GM12878 (cell line): ENCODE measurements around the gene IL1B. TPM values are rescaled to one million over a fixed set of nuclear protein-coding genes. Genes with fewer than 3 reads are reported as not detected.

ENCODE experiments used
- ATAC-seq: fragments of 200-7000 bp; cut with Tn5 transposase; 3 replicates; pipeline ENCODE4 v1.9.1; 2020; ENCODE audit warnings: mild to moderate bottlenecking, moderate library complexity
- BruUV-seq: library from RNA; stranded (reverse); fragments of 400-500 nt; replicated peaks from 2 replicates; lab custom pipeline; 2021; lab: Mats Ljungman, UMichigan
- CTCF ChIA-PET: fragments of 300-600 bp; sonication (Branson Sonifier 250); formaldehyde crosslinking; extraction: SDS; loops from one replicate; lab custom pipeline; 2021; ENCODE audit warnings: inconsistent platforms; lab: Yijun Ruan, JAX
- POLR2A ChIA-PET: fragments of 350-600 bp; formaldehyde crosslinking; extraction: SDS; loops from one replicate; lab custom pipeline; 2021; ENCODE audit warnings: inconsistent platforms; lab: Charles Lee
- RAD21 ChIA-PET: fragments of 300-600 bp; sonication (Branson Sonifier 250); formaldehyde crosslinking; loops from one replicate; lab custom pipeline; 2023; ENCODE audit warnings: antibody characterized with exemption; ENCODE audit not compliant: unreplicated experiment; lab: Charles Lee
- SMC1A ChIA-PET: fragments of 300-600 bp; sonication (Branson Sonifier 250); formaldehyde crosslinking; loops from one replicate; lab custom pipeline; 2023; ENCODE audit not compliant: unreplicated experiment, uncharacterized antibody; lab: Charles Lee
- DNase-seq: peaks from one replicate; pipeline ENCODE4 v3.0.0-alpha.2; 2011; ENCODE audit warnings: low read depth, low spot score
- FAIRE-seq: peaks from 3 replicates; lab custom pipeline; 2011; peaks lifted over from hg19 to GRCh38; lab: Jason Lieb, UNC
- H2AFZ ChIP-seq: 2 replicates; pipeline ENCODE4 v1.6.0; 2011; ENCODE audit warnings: low read depth, low read length, control low read depth; ENCODE audit not compliant: control insufficient read depth
- H3K27ac ChIP-seq: 2 replicates; pipeline ENCODE4 v1.5.1; 2011; ENCODE audit warnings: control low read depth; ENCODE audit not compliant: control insufficient read depth, insufficient read depth
- H3K27me3 ChIP-seq, 2 experiments: replicated peaks in 1 of 2; 2 replicates each; pipeline versions ENCODE4 v1.6.0 to v1.6.1; 2011; ENCODE audit warnings: low read length in 1 of 2; ENCODE audit not compliant: control insufficient read depth in 2 of 2, insufficient read depth in 2 of 2
- H3K36me3 ChIP-seq, 2 experiments: 2 replicates each; pipeline ENCODE4 v1.5.1; 2011; ENCODE audit warnings: low read length in 1 of 2; ENCODE audit not compliant: control insufficient read depth in 2 of 2, insufficient read depth in 2 of 2
- H3K4me1 ChIP-seq: 2 replicates; pipeline ENCODE4 v1.6.1; 2011; ENCODE audit warnings: mild to moderate bottlenecking, low read length, moderate library complexity, mixed read lengths; ENCODE audit not compliant: control insufficient read depth, insufficient read depth
- H3K4me2 ChIP-seq: 2 replicates; pipeline ENCODE4 v1.6.0; 2011; ENCODE audit warnings: control low read depth; ENCODE audit not compliant: control insufficient read depth, insufficient read depth
- H3K4me3 ChIP-seq: fragments of 200-600 bp; sonication (generic); 2 replicates; pipeline ENCODE4 v1.5.1; 2016
- H3K79me2 ChIP-seq: 2 replicates; pipeline ENCODE4 v1.6.0; 2011; ENCODE audit warnings: low read length; ENCODE audit not compliant: control insufficient read depth, insufficient read depth
- H3K9ac ChIP-seq: 2 replicates; pipeline ENCODE4 v1.8.0; 2011; ENCODE audit warnings: low read length, control low read depth, mixed read lengths; ENCODE audit not compliant: control insufficient read depth, insufficient read depth
- H3K9me3 ChIP-seq: replicated peaks from 3 replicates; pipeline ENCODE4 v1.5.1; 2011; ENCODE audit warnings: mild to moderate bottlenecking, low read length; ENCODE audit not compliant: control insufficient read depth, insufficient read depth
- H4K20me1 ChIP-seq: 2 replicates; pipeline ENCODE4 v1.6.0; 2011; ENCODE audit not compliant: control insufficient read depth, insufficient read depth
- BACH1 ChIP-seq: fragments of 450-650 bp; IDR thresholded peaks from 2 replicates; pipeline ENCODE4 v1.6.1; 2017; ENCODE audit warnings: mild to moderate bottlenecking, borderline replicate concordance
- BMI1 ChIP-seq: fragments of 450-650 bp; IDR thresholded peaks from 2 replicates; pipeline ENCODE4 v1.6.1; 2016; ENCODE audit warnings: mild to moderate bottlenecking, moderate library complexity, borderline replicate concordance
- ETV6 ChIP-seq, 2 experiments: fragments of 450-650 bp in 1 of 2; IDR thresholded peaks in 1 of 2; conservative IDR thresholded peaks in 1 of 2; 2 replicates each; pipeline ENCODE4 v1.6.1; 2014; ENCODE audit warnings: antibody characterized with exemption in 1 of 2, borderline replicate concordance in 1 of 2, low read depth in 1 of 2, mild to moderate bottlenecking in 1 of 2, moderate library complexity in 1 of 2
- FOS ChIP-seq: IDR thresholded peaks from 3 replicates; pipeline ENCODE4 v1.6.1; 2011; ENCODE audit warnings: borderline replicate concordance; ENCODE audit not compliant: insufficient read length; ENCODE audit errors: extremely low read depth
- NR2C1 ChIP-seq: fragments of 450-650 bp; IDR thresholded peaks from 2 replicates; pipeline ENCODE4 v1.6.1; 2017; ENCODE audit warnings: antibody characterized with exemption, mild to moderate bottlenecking, moderate library complexity
- PAX5 ChIP-seq: IDR thresholded peaks from 2 replicates; pipeline ENCODE4 v1.6.1; 2011; ENCODE audit warnings: low read depth, low read length, borderline replicate concordance
- POLR2A ChIP-seq: IDR thresholded peaks from 2 replicates; pipeline ENCODE4 v1.6.1; 2011; ENCODE audit warnings: low read depth, mild to moderate bottlenecking, low read length
- SMARCA5 ChIP-seq: fragments of 450-650 bp; IDR thresholded peaks from 2 replicates; pipeline ENCODE4 v1.6.1; 2017; ENCODE audit warnings: mild to moderate bottlenecking
- WRNIP1 ChIP-seq: IDR thresholded peaks from 2 replicates; pipeline ENCODE4 v1.6.1; 2011; ENCODE audit warnings: low read depth, low read length, improper control_type of control experiment, borderline replicate concordance
- ZNF217 ChIP-seq: fragments of 450-650 bp; IDR thresholded peaks from 2 replicates; pipeline ENCODE4 v1.6.1; 2017; ENCODE audit warnings: antibody characterized with exemption, mild to moderate bottlenecking
- ZNF274 ChIP-seq: IDR thresholded peaks from one replicate; pipeline ENCODE4 v1.8.0; 2011; ENCODE audit not compliant: insufficient read length, insufficient read depth
- ZNF622 ChIP-seq: fragments of 450-650 bp; IDR thresholded peaks from 2 replicates; pipeline ENCODE4 v1.6.1; 2017; ENCODE audit warnings: mild to moderate bottlenecking, inconsistent platforms
- WGBS: methylation state at CpG from one replicate; pipeline ENCODE4 v1.1.6; 2016; ENCODE audit warnings: low lambda C conversion rate; ENCODE audit not compliant: insufficient replicate concordance, insufficient coverage; ENCODE audit errors: missing lambda C conversion rate; 5-methylcytosine and 5-hydroxymethylcytosine counted together
- in situ Hi-C: fragments of 300-500 bp; cut with MboI; formaldehyde crosslinking; loops from 9 replicates; pipeline ENCODE4 v1.14.3; 2018; ENCODE audit warnings: mixed read lengths
- intact Hi-C: fragments of 100-400 bp; cut with micrococcal nuclease; formaldehyde crosslinking; loops from one replicate; pipeline ENCODE4 v1.14.2; 2022; ENCODE audit not compliant: unreplicated experiment
- polyA plus RNA-seq, 11 experiments: library from polyadenylated mRNA; depleted of rRNA in 4 of 11; unstranded in 6 of 11; stranded (reverse) in 5 of 11; fragments of >200 nt; fragmentation: Nextera tagmentation in 4 of 11; fragmentation: Illumina TruSeq in 1 of 11; extraction: Ambion mirVana in 4 of 11; extraction: Trizol in 1 of 11; gene quantifications; 1 replicate in 1 of 11; 2 replicates in 10 of 11; pipeline versions ENCODE4 v1.2.1 to v1.2.3, GENCODE V29; 2011 to 2016; ENCODE audit warnings: inconsistent platforms in 2 of 11, missing spikeins in 2 of 11, low read depth in 1 of 11
- total RNA-seq, 4 experiments: library from RNA; depleted of rRNA in 3 of 4; stranded (reverse); fragments of >200 nt in 3 of 4; fragmentation: Illumina TruSeq in 1 of 4; extraction: Trizol in 1 of 4; gene quantifications; 2 replicates each; pipeline versions ENCODE4 v1.2.1 to v1.2.3, GENCODE V29; 2013 to 2021
- TF ChIP-seq, protein P1 (sequence below): fragments of 450-650 bp; IDR thresholded peaks from 2 replicates; pipeline ENCODE4 v1.6.1; 2017; ENCODE audit warnings: mild to moderate bottlenecking, moderate library complexity
- TF ChIP-seq, protein P2 (sequence below), 3 experiments: IDR thresholded peaks in 2 of 3; conservative IDR thresholded peaks in 1 of 3; 2 replicates each; pipeline ENCODE4 v1.5.1; 2011; ENCODE audit warnings: low read depth in 3 of 3, low read length in 3 of 3, mild to moderate bottlenecking in 3 of 3, control low read depth in 2 of 3, moderate library complexity in 2 of 3, inconsistent platforms in 1 of 3, mixed read lengths in 1 of 3; ENCODE audit not compliant: control insufficient read depth in 2 of 3, insufficient read depth in 1 of 3; ENCODE audit errors: extremely low read depth in 1 of 3

IL1B gene
- total and polyA plus RNA-seq, 10 of the 15 experiments (the other 5 are each of a cell fraction or from before 2014, with no cell fraction given), result 0.20 to 1.6 (median 0.84) TPM

DNA sequence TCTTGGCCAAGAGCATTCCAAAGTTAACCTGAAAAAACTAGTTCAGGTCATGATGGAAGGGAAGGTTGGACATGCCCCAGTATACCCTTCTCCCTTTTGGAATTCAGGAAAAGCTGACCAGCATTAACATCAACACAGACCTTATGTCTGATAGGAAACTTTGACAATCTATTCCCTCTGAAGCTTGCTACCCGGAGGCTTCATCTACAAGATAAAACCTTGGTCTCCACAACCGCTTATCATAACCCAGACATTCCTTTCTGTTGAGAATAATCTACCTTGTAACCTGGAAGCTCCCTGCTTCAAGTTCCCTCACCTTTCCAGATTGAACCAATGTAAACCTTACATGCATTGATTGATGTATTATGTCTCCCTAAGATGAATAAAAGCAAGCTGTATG is 49.7 kb upstream of the IL1B start:
- intact Hi-C loops, result no loop called here
- ChIA-PET SMC1A (interaction anchor here (1.1 to 12.1 kb wide), 31 partner anchors 8 to 286 kb away, joined by 3 to 362 read pairs (median 7); partner anchors contain the start of gene CKAP2L), POLR2A (interaction anchor here (1.1 to 1.9 kb wide), 3 partner anchors 126 to 137 kb away, joined by 3 to 15 read pairs (median 4); no protein-coding TSS in a partner anchor), CTCF (interaction anchor here (0.8 to 12.0 kb wide), 25 partner anchors 8 to 286 kb away, joined by 3 to 496 read pairs (median 9); partner anchors contain the start of genes IL1A and IL1B), RAD21 (interaction anchor here (0.6 to 11.8 kb wide), 20 partner anchors 18 to 260 kb away, joined by 3 to 281 read pairs (median 6); no protein-coding TSS in a partner anchor)
- no peaks in the 10 kb centered on the region for H3K27me3 ChIP-seq
- FAIRE-seq, result no peak
- H3K4me3 ChIP-seq, result no peak overlapping the region
- no peak for DNase-seq
- no peaks in the 10 kb centered on the region for H3K36me3 ChIP-seq
- no TSS peak for BruUV-seq
- 97% methylated on average over 2 of the region's 2 CpGs for WGBS
- TF ChIP-seq, protein P1, sequence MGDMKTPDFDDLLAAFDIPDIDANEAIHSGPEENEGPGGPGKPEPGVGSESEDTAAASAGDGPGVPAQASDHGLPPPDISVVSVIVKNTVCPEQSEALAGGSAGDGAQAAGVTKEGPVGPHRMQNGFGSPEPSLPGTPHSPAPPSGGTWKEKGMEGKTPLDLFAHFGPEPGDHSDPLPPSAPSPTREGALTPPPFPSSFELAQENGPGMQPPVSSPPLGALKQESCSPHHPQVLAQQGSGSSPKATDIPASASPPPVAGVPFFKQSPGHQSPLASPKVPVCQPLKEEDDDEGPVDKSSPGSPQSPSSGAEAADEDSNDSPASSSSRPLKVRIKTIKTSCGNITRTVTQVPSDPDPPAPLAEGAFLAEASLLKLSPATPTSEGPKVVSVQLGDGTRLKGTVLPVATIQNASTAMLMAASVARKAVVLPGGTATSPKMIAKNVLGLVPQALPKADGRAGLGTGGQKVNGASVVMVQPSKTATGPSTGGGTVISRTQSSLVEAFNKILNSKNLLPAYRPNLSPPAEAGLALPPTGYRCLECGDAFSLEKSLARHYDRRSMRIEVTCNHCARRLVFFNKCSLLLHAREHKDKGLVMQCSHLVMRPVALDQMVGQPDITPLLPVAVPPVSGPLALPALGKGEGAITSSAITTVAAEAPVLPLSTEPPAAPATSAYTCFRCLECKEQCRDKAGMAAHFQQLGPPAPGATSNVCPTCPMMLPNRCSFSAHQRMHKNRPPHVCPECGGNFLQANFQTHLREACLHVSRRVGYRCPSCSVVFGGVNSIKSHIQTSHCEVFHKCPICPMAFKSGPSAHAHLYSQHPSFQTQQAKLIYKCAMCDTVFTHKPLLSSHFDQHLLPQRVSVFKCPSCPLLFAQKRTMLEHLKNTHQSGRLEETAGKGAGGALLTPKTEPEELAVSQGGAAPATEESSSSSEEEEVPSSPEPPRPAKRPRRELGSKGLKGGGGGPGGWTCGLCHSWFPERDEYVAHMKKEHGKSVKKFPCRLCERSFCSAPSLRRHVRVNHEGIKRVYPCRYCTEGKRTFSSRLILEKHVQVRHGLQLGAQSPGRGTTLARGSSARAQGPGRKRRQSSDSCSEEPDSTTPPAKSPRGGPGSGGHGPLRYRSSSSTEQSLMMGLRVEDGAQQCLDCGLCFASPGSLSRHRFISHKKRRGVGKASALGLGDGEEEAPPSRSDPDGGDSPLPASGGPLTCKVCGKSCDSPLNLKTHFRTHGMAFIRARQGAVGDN, result no peak
- TF ChIP-seq FOS (no peak), WRNIP1 (no peak), ZNF217 (no peak), ZNF622 (no peak), ZNF274 (no peak), BACH1 (no peak), BMI1 (no peak), POLR2A (no peak), ETV6 (conservative IDR thresholded peaks at IDR 0.05 in 1 of 2, IDR thresholded peaks at IDR 0.05 in 1 of 2; ENCODE audit: borderline replicate concordance in 1 of 2, low read depth in 1 of 2) (no peak), SMARCA5 (no peak), NR2C1 (no peak), PAX5 (no peak)
- TF ChIP-seq, protein P2, sequence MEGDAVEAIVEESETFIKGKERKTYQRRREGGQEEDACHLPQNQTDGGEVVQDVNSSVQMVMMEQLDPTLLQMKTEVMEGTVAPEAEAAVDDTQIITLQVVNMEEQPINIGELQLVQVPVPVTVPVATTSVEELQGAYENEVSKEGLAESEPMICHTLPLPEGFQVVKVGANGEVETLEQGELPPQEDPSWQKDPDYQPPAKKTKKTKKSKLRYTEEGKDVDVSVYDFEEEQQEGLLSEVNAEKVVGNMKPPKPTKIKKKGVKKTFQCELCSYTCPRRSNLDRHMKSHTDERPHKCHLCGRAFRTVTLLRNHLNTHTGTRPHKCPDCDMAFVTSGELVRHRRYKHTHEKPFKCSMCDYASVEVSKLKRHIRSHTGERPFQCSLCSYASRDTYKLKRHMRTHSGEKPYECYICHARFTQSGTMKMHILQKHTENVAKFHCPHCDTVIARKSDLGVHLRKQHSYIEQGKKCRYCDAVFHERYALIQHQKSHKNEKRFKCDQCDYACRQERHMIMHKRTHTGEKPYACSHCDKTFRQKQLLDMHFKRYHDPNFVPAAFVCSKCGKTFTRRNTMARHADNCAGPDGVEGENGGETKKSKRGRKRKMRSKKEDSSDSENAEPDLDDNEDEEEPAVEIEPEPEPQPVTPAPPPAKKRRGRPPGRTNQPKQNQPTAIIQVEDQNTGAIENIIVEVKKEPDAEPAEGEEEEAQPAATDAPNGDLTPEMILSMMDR (IDR thresholded peaks at IDR 0.05 in 2 of 3, conservative IDR thresholded peaks at IDR 0.05 in 1 of 3; ENCODE audit: control insufficient read depth in 2 of 3, extremely low read depth in 1 of 3, insufficient read depth in 1 of 3, low read depth in 3 of 3, low read length in 3 of 3), result no peak
- H3K9me3 ChIP-seq, result no peaks in the 10 kb centered on the region
- no peak overlapping the region for H3K9ac ChIP-seq
- in situ Hi-C loops, result no loop called here
- no peak for ATAC-seq
- no peak overlapping the region for H3K27ac ChIP-seq
- H3K4me2 ChIP-seq, result no peak overlapping the region
- H3K79me2 ChIP-seq, result no peaks in the 10 kb centered on the region
- no peaks in the 10 kb centered on the region for H4K20me1 ChIP-seq
- H3K4me1 ChIP-seq, result peaks cover 19% of the 10 kb centered on the region
- no peak overlapping the region for H2AFZ ChIP-seq
